ENCODE data around the gene ZBTB24. TPM values are rescaled to one million over a fixed set of nuclear protein-coding genes. Genes with fewer than 3 reads are reported as not detected.

The ZBTB24 gene
- total and polyA plus RNA-seq, 2 of the 13 experiments (the other 11 are each of a cell fraction or from before 2014, with no cell fraction given) = 1.5 to 6.2 TPM

- TF ChIP-seq FOXK1 (CRISPR knock-in tag; IDR thresholded peaks at IDR 0.05; ENCODE audit: borderline replicate concordance, low read depth) (no peak), SAFB2 (CRISPR knock-in tag; IDR thresholded peaks at IDR 0.05; ENCODE audit: borderline replicate concordance, low read depth) (no peak; the same call in 1 of the 2 replicates), BCL6 (CRISPR knock-in tag; IDR thresholded peaks at IDR 0.05) (no peak), PHF20 (CRISPR knock-in tag; IDR thresholded peaks at IDR 0.05) (peak; percentile 59; the same call in 1 of the 2 replicates), TOPORS (CRISPR knock-in tag; IDR thresholded peaks at IDR 0.05) (peak; percentile 48), MXD4 (CRISPR knock-in tag; IDR thresholded peaks at IDR 0.05) (no peak; the same call in 1 of the 2 replicates), GPN1 (CRISPR knock-in tag; IDR thresholded peaks at IDR 0.05; ENCODE audit: borderline replicate concordance) (no peak), POLR2A (IDR thresholded peaks at IDR 0.05; ENCODE audit: insufficient read depth in 1 of 2, low read depth in 2 of 2, low read length in 2 of 2) (peak; percentile 23 to 77; a peak in 3 of 4 replicates), FOSL2 (CRISPR knock-in tag; IDR thresholded peaks at IDR 0.05) (no peak), ZNF605 (CRISPR knock-in tag; IDR thresholded peaks at IDR 0.05) (no peak), NFRKB (IDR thresholded peaks at IDR 0.05) (no peak), YY1 (IDR thresholded peaks at IDR 0.05; ENCODE audit: insufficient read depth, insufficient replicate concordance, low read depth, low read length) (peak; percentile 42), MXI1 (IDR thresholded peaks at IDR 0.05; ENCODE audit: borderline replicate concordance, low read depth, low read length) (peak; percentile 90; the same call in 1 of the 3 replicates), ZNF607 (CRISPR knock-in tag; IDR thresholded peaks at IDR 0.05; ENCODE audit: borderline replicate concordance) (0 out of 2 replicates have a peak, but pooled peaks have one; percentile 51)
- TF ChIP-seq, protein P1, sequence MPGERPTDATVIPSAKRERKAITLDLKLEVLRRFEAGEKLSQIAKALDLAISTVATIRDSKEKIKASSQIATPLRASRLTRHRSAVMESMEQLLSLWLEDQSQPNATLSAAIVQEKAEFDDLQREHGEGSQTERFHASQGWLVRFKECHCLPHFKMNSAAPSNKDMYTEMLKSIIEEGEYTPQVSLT (CRISPR knock-in tag; IDR thresholded peaks at IDR 0.05; ENCODE audit: borderline replicate concordance, low read depth) = no peak
- TF ChIP-seq, protein P2, sequence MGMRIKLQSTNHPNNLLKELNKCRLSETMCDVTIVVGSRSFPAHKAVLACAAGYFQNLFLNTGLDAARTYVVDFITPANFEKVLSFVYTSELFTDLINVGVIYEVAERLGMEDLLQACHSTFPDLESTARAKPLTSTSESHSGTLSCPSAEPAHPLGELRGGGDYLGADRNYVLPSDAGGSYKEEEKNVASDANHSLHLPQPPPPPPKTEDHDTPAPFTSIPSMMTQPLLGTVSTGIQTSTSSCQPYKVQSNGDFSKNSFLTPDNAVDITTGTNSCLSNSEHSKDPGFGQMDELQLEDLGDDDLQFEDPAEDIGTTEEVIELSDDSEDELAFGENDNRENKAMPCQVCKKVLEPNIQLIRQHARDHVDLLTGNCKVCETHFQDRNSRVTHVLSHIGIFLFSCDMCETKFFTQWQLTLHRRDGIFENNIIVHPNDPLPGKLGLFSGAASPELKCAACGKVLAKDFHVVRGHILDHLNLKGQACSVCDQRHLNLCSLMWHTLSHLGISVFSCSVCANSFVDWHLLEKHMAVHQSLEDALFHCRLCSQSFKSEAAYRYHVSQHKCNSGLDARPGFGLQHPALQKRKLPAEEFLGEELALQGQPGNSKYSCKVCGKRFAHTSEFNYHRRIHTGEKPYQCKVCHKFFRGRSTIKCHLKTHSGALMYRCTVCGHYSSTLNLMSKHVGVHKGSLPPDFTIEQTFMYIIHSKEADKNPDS (CRISPR knock-in tag; IDR thresholded peaks at IDR 0.05) = no peak
- TF ChIP-seq, protein P3, sequence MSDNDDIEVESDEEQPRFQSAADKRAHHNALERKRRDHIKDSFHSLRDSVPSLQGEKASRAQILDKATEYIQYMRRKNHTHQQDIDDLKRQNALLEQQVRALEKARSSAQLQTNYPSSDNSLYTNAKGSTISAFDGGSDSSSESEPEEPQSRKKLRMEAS (IDR thresholded peaks at IDR 0.05) = peak; percentile 94
Measured at GRCh38 chr6:109482905-109483734, at the start of gene ZBTB24 (continued).
